Muscle layer of duodenum (tissue), 2 donors: ENCODE measurements around the gene PLPP4.

Source experiments
- H3K27ac ChIP-seq: one replicate; pipeline ENCODE4 v1.7.0; 2013; ENCODE audit warnings: mild to moderate bottlenecking, low read length
- H3K27me3 ChIP-seq: one replicate; pipeline ENCODE4 v1.7.0; 2013; ENCODE audit warnings: low read depth, mild to moderate bottlenecking, control low read depth, low read length
- H3K36me3 ChIP-seq, 2 donors: one replicate each; pipeline ENCODE4 v1.7.0; 2013; ENCODE audit warnings: low read length in 2 of 2, control low read depth in 1 of 2, mild to moderate bottlenecking in 1 of 2; ENCODE audit not compliant: insufficient read depth in 2 of 2, control insufficient read depth in 1 of 2
- H3K4me1 ChIP-seq, 2 donors: one replicate each; pipeline ENCODE4 v1.7.0; 2013; ENCODE audit warnings: low read length in 2 of 2, mild to moderate bottlenecking in 2 of 2, control low read depth in 1 of 2, moderate library complexity in 1 of 2; ENCODE audit not compliant: insufficient read depth in 2 of 2, control insufficient read depth in 1 of 2
- H3K4me3 ChIP-seq, 2 donors: one replicate each; pipeline ENCODE4 v1.7.0; 2013; ENCODE audit warnings: low read length in 2 of 2, low read depth in 1 of 2, mild to moderate bottlenecking in 1 of 2
- H3K9me3 ChIP-seq, 2 donors: one replicate each; pipeline ENCODE4 v1.7.0; 2013; ENCODE audit warnings: low read length in 2 of 2, control low read depth in 1 of 2, mild to moderate bottlenecking in 1 of 2; ENCODE audit not compliant: control insufficient read depth in 1 of 2
- donor health status: healthy.

PLPP4 gene

GRCh38 chr10:120507651-120508050 is 50.6 kb downstream of the PLPP4 start:
- no peaks in the 10 kb centered on the region for H3K27me3 ChIP-seq
- H3K27ac ChIP-seq = no peak overlapping the region
- H3K36me3 ChIP-seq = no peaks in the 10 kb centered on the region

GRCh38 chr10:120508393-120508792 is 51.4 kb downstream of the PLPP4 start:
- no peaks in the 10 kb centered on the region for H3K27me3 ChIP-seq
- H3K36me3 ChIP-seq = no peaks in the 10 kb centered on the region
- no peaks in the 10 kb centered on the region for H3K9me3 ChIP-seq
- H3K4me3 ChIP-seq = no peak overlapping the region
- H3K4me1 ChIP-seq = no peaks in the 10 kb centered on the region
- H3K27ac ChIP-seq = no peak overlapping the region

More at GRCh38 chr10:120507651-120508050, 50.6 kb downstream of the PLPP4 start:
- Histone ChIP-seq H3K4me3 (no peak overlapping the region), H3K4me1 (no peaks in the 10 kb centered on the region), H3K9me3 (no peaks in the 10 kb centered on the region)

GRCh38 chr10:120508966-120509365 is 51.9 kb downstream of the PLPP4 start:
- H3K27me3 ChIP-seq = no peaks in the 10 kb centered on the region
- no peaks in the 10 kb centered on the region for H3K4me1 ChIP-seq
- no peak overlapping the region for H3K4me3 ChIP-seq
- no peaks in the 10 kb centered on the region for H3K9me3 ChIP-seq
- H3K27ac ChIP-seq = no peak overlapping the region
- H3K36me3 ChIP-seq = no peaks in the 10 kb centered on the region

GRCh38 chr10:120511165-120511564 is 54.1 kb downstream of the PLPP4 start:
- no peaks in the 10 kb centered on the region for H3K27me3 ChIP-seq
- no peak overlapping the region for H3K27ac ChIP-seq
- no peaks in the 10 kb centered on the region for H3K9me3 ChIP-seq
- no peaks in the 10 kb centered on the region for H3K4me1 ChIP-seq
- H3K4me3 ChIP-seq = no peak overlapping the region
- H3K36me3 ChIP-seq = no peaks in the 10 kb centered on the region

GRCh38 chr10:120513307-120513796 is 56.3 kb downstream of the PLPP4 start:
- Histone ChIP-seq H3K4me3 (no peak overlapping the region), H3K4me1 (no peaks in the 10 kb centered on the region), H3K36me3 (no peaks in the 10 kb centered on the region), H3K9me3 (no peaks in the 10 kb centered on the region), H3K27ac (no peak overlapping the region), H3K27me3 (no peaks in the 10 kb centered on the region)

- Histone ChIP-seq H3K27ac (no peak overlapping the region), H3K9me3 (no peaks in the 10 kb centered on the region), H3K27me3 (no peaks in the 10 kb centered on the region), H3K36me3 (no peaks in the 10 kb centered on the region), H3K4me3 (no peak overlapping the region), H3K4me1 (no peaks in the 10 kb centered on the region)
Observed at GRCh38 chr10:120514035-120514620, 57.1 kb downstream of the PLPP4 start.

- Histone ChIP-seq H3K36me3 (no peaks in the 10 kb centered on the region), H3K27me3 (no peaks in the 10 kb centered on the region), H3K4me1 (no peaks in the 10 kb centered on the region), H3K27ac (no peak overlapping the region), H3K9me3 (no peaks in the 10 kb centered on the region), H3K4me3 (no peak overlapping the region)
Observed at GRCh38 chr10:120514959-120515358, 57.9 kb downstream of the PLPP4 start.

GRCh38 chr10:120515741-120516140 is 58.7 kb downstream of the PLPP4 start:
- no peaks in the 10 kb centered on the region for H3K36me3 ChIP-seq
- no peak overlapping the region for H3K27ac ChIP-seq
- H3K9me3 ChIP-seq = no peaks in the 10 kb centered on the region
- no peaks in the 10 kb centered on the region for H3K27me3 ChIP-seq
- no peak overlapping the region for H3K4me3 ChIP-seq
- H3K4me1 ChIP-seq = no peaks in the 10 kb centered on the region

- H3K27ac ChIP-seq = no peak overlapping the region
- H3K36me3 ChIP-seq = no peaks in the 10 kb centered on the region
- no peaks in the 10 kb centered on the region for H3K4me1 ChIP-seq
- H3K4me3 ChIP-seq = no peak overlapping the region
- H3K9me3 ChIP-seq = no peaks in the 10 kb centered on the region
- H3K27me3 ChIP-seq = no peaks in the 10 kb centered on the region
Observed at GRCh38 chr10:120516426-120516825, 59.4 kb downstream of the PLPP4 start.

- Histone ChIP-seq H3K27ac (no peak overlapping the region), H3K9me3 (no peaks in the 10 kb centered on the region), H3K36me3 (no peaks in the 10 kb centered on the region), H3K27me3 (no peaks in the 10 kb centered on the region), H3K4me3 (no peak overlapping the region), H3K4me1 (no peaks in the 10 kb centered on the region)
Observed at GRCh38 chr10:120517196-120517595, 60.2 kb downstream of the PLPP4 start.

- Histone ChIP-seq H3K4me1 (no peaks in the 10 kb centered on the region), H3K27ac (no peak overlapping the region), H3K9me3 (no peaks in the 10 kb centered on the region), H3K27me3 (no peaks in the 10 kb centered on the region), H3K4me3 (no peak overlapping the region), H3K36me3 (no peaks in the 10 kb centered on the region)
Observed at GRCh38 chr10:120517881-120518484, 61.0 kb downstream of the PLPP4 start.

- H3K27me3 ChIP-seq = no peaks in the 10 kb centered on the region
- H3K4me3 ChIP-seq = no peak overlapping the region
Observed at GRCh38 chr10:120521880-120522279, 64.9 kb downstream of the PLPP4 start.

More at GRCh38 chr10:120521880-120522279, 64.9 kb downstream of the PLPP4 start:
- no peaks in the 10 kb centered on the region for H3K36me3 ChIP-seq
- no peaks in the 10 kb centered on the region for H3K4me1 ChIP-seq
- no peak overlapping the region for H3K27ac ChIP-seq
- H3K9me3 ChIP-seq = no peaks in the 10 kb centered on the region
